WTC11 (cell line): ENCODE measurements around the gene MED27.

Experiments used
- ESRRA ChIP-seq: sonication (generic); formaldehyde crosslinking; IDR thresholded peaks from 2 replicates; pipeline ENCODE4 v1.8.1; 2022; ENCODE audit warnings: mild to moderate bottlenecking, missing genetic modification reagents, borderline replicate concordance
- TF ChIP-seq, protein P1 (sequence below): sonication (generic); formaldehyde crosslinking; IDR thresholded peaks from 2 replicates; pipeline ENCODE4 v1.8.1; 2023; ENCODE audit warnings: mild to moderate bottlenecking, missing genetic modification reagents, moderate library complexity
- TF ChIP-seq, protein P2 (sequence below): sonication (generic); formaldehyde crosslinking; IDR thresholded peaks from 2 replicates; pipeline ENCODE4 v1.8.0; 2022; ENCODE audit warnings: mild to moderate bottlenecking, missing genetic modification reagents
- TF ChIP-seq, protein P3 (sequence below): sonication (generic); formaldehyde crosslinking; IDR thresholded peaks from 2 replicates; pipeline ENCODE4 v1.8.0; 2022; ENCODE audit warnings: mild to moderate bottlenecking, missing genetic modification reagents

DNA sequence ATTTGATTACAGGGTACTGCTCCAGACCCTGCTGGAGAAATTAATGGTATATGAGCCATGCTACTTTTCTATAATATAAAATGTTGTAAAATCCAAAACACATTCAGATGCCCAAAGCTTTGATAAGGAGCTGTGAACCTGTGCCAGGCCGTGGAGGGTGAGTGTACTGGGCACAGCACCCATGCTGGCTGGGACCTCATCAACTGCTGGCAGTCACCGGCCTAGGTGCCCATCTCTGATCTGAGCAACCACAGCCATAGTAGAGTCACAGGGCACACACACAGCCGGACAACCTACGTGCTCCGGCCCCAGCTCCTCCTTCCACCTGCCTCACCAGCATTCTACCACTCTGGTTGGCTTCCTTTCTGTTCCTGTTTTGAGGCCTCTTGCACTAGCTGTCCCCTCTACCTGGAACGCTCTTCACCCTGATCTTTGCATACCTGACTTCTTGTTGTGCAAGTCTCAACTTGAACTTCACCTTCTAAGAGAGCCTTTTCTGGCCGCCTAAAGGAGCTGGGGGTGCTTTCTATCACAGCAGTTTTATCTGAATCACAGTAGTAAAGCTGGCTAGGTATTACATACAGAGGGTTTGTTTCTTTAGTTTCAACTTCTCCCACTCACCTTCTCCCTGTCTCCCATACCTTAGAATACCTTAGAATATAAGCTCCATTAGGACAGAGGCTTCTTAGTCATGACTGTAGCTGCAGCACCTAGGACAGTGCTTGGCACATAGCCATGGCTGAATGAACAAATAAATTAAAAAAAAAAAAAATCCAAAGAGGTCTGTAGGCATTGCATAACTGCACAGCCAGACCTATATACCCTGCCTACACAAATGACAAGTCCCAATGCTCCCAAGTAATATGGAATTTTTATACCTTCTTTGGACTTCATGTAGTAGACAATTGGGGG, 51.7 kb downstream of the MED27 start:
- no peak for TF ChIP-seq ESRRA (CRISPR knock-in tag)
- TF ChIP-seq, protein P1, sequence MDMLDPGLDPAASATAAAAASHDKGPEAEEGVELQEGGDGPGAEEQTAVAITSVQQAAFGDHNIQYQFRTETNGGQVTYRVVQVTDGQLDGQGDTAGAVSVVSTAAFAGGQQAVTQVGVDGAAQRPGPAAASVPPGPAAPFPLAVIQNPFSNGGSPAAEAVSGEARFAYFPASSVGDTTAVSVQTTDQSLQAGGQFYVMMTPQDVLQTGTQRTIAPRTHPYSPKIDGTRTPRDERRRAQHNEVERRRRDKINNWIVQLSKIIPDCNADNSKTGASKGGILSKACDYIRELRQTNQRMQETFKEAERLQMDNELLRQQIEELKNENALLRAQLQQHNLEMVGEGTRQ = no peak
- TF ChIP-seq, protein P2, sequence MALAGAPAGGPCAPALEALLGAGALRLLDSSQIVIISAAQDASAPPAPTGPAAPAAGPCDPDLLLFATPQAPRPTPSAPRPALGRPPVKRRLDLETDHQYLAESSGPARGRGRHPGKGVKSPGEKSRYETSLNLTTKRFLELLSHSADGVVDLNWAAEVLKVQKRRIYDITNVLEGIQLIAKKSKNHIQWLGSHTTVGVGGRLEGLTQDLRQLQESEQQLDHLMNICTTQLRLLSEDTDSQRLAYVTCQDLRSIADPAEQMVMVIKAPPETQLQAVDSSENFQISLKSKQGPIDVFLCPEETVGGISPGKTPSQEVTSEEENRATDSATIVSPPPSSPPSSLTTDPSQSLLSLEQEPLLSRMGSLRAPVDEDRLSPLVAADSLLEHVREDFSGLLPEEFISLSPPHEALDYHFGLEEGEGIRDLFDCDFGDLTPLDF = no peak
- TF ChIP-seq, protein P3, sequence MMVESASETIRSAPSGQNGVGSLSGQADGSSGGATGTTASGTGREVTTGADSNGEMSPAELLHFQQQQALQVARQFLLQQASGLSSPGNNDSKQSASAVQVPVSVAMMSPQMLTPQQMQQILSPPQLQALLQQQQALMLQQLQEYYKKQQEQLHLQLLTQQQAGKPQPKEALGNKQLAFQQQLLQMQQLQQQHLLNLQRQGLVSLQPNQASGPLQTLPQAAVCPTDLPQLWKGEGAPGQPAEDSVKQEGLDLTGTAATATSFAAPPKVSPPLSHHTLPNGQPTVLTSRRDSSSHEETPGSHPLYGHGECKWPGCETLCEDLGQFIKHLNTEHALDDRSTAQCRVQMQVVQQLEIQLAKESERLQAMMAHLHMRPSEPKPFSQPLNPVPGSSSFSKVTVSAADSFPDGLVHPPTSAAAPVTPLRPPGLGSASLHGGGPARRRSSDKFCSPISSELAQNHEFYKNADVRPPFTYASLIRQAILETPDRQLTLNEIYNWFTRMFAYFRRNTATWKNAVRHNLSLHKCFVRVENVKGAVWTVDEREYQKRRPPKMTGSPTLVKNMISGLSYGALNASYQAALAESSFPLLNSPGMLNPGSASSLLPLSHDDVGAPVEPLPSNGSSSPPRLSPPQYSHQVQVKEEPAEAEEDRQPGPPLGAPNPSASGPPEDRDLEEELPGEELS (CRISPR knock-in tag) = no peak
